SIG-M5 treated with dmso at 0.1 percent for 504 hours (cell line): Measurements from ENCODE around the gene SRSF11.

Source experiments
- DNase-seq: peaks from one replicate; lab custom pipeline; 2025; ENCODE audit not compliant: unreplicated experiment; lab: John Stamatoyannopoulos, UW

SRSF11 gene

GRCh38 chr1:70220517-70221237 is 503 bp upstream of the SRSF11 start:
- DNase-seq, result no peak

- DNase-seq, result no peak
These were observed 1.6 kb downstream of the SRSF11 start for GRCh38 chr1:70222716-70223235.

- DNase-seq, result no peak
These were observed 3.8 kb downstream of the SRSF11 start for GRCh38 chr1:70224954-70225353.

- no peak for DNase-seq
These were observed 6.3 kb downstream of the SRSF11 start for GRCh38 chr1:70227439-70227838.

- DNase-seq, result no peak
These were observed 7.5 kb downstream of the SRSF11 start for GRCh38 chr1:70228670-70229069.

- no peak for DNase-seq
These were observed 10.3 kb downstream of the SRSF11 start for GRCh38 chr1:70231475-70231874.

GRCh38 chr1:70234733-70235132 is 13.6 kb downstream of the SRSF11 start:
- DNase-seq, result no peak

GRCh38 chr1:70239940-70240339 is 18.8 kb downstream of the SRSF11 start:
- no peak for DNase-seq

GRCh38 chr1:70247122-70247521 is 25.9 kb downstream of the SRSF11 start:
- DNase-seq, result no peak

GRCh38 chr1:70247768-70248167 is 26.6 kb downstream of the SRSF11 start:
- DNase-seq, result no peak

GRCh38 chr1:70248729-70249128 is 27.5 kb downstream of the SRSF11 start:
- DNase-seq, result no peak

GRCh38 chr1:70256664-70257063 is 35.5 kb downstream of the SRSF11 start:
- no peak for DNase-seq

- DNase-seq, result no peak
These were observed 43.7 kb downstream of the SRSF11 start for GRCh38 chr1:70264839-70265238.

GRCh38 chr1:70265946-70266345 is 44.8 kb downstream of the SRSF11 start:
- no peak for DNase-seq

GRCh38 chr1:70277875-70278274 is 56.7 kb downstream of the SRSF11 start:
- no peak for DNase-seq

- DNase-seq, result no peak
These were observed 57.5 kb downstream of the SRSF11 start for GRCh38 chr1:70278710-70279109.

- no peak for DNase-seq
These were observed 63.2 kb downstream of the SRSF11 start for GRCh38 chr1:70284366-70284765.

GRCh38 chr1:70286453-70286852 is 65.3 kb downstream of the SRSF11 start:
- DNase-seq, result no peak

- no peak for DNase-seq
These were observed 67.0 kb downstream of the SRSF11 start for GRCh38 chr1:70288166-70288565.

- DNase-seq, result no peak
These were observed 69.0 kb downstream of the SRSF11 start for GRCh38 chr1:70290218-70290617.

- DNase-seq, result no peak
These were observed 72.1 kb downstream of the SRSF11 start for GRCh38 chr1:70293186-70293843.

- no peak for DNase-seq
These were observed 74.6 kb downstream of the SRSF11 start for GRCh38 chr1:70295749-70296148.

GRCh38 chr1:70299472-70299871 is 78.3 kb downstream of the SRSF11 start:
- DNase-seq, result no peak
